Measurements from ENCODE around the gene CASZ1.

Gene CASZ1

DNA sequence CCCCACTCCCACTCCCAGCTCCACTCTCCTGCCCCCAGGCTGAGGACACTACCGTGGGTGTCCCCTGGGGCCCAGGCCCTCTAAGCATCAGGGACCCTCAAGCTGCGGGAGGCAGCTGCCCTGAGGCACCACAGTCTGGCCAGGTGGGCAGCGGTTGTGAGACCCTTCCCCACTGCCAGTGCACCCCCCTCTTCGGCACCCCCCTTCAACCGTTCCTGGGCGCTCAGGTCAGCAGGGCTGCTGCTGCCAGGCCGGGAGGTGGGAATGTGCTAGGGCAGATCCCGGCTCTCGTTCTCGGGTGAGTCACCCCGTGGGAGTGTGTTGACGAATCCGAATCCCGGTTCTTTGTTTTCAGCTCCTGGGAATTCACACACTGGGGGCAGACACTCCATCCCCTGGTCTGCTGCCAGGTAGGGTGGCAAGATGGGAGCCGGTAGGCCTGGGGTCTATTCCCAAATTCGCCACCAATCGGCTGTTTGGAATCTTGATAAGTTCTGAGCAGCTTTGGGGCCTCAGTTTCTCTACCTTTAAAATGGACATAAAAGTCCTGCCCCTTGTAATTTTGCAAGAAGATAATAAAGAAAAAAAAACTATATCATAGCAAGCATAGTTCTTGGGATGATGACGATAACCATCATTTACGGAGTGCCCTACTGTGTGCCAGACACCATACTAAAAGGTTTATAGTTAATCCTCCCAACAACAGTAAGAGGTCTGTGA is 28.5 kb upstream of the CASZ1 start:
- DNase-seq (ENCODE audit: low spot score), result peak; percentile 57

DNA sequence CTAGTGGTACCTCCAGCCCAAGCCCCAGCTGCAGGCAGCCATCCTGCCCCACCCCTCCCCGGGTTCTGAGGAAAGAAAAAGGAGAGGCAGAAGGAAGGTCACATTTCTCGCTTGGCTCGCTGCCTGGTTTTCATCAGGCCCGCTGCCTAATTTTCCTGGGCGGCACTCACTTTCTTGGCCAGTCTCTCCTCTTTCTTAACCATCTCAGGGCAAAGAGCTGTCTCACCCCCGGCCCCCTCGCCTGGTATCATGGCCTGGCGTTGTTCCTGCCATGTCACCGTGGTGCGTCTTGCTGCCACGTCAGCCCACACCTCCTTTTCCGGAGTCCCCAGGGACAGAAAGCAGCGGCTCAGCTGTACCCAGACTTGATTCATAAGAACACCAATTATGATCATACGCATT is 26.6 kb upstream of the CASZ1 start:
- DNase-seq (ENCODE audit: low spot score), result no peak

DNA sequence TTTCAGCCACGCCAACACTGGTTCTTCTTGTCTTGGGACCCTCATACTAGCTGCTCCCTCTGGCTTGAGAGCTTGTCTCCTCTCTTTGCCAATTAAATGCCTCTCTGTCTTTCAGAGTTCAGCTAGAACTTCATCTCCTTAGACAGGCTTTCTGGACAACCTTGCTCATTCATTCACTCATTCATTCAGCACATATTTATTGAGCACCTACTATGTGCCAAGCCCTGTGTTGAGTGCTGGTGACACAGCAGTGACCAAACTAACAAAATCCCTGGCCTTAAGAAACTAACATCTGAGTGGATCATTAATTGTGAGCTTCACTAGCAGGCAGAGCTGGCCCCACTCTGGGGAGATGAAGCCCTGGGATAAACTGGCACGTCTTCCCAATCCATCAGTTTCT is 24.9 kb upstream of the CASZ1 start:
- DNase-seq (ENCODE audit: low spot score), result no peak

- no peak for DNase-seq (ENCODE audit: low spot score)
Observed at GRCh38 chr1:10820422-10820821, 24.0 kb upstream of the CASZ1 start.

- DNase-seq (ENCODE audit: low spot score), result no peak
Observed at GRCh38 chr1:10819198-10819901, 22.9 kb upstream of the CASZ1 start.

DNA sequence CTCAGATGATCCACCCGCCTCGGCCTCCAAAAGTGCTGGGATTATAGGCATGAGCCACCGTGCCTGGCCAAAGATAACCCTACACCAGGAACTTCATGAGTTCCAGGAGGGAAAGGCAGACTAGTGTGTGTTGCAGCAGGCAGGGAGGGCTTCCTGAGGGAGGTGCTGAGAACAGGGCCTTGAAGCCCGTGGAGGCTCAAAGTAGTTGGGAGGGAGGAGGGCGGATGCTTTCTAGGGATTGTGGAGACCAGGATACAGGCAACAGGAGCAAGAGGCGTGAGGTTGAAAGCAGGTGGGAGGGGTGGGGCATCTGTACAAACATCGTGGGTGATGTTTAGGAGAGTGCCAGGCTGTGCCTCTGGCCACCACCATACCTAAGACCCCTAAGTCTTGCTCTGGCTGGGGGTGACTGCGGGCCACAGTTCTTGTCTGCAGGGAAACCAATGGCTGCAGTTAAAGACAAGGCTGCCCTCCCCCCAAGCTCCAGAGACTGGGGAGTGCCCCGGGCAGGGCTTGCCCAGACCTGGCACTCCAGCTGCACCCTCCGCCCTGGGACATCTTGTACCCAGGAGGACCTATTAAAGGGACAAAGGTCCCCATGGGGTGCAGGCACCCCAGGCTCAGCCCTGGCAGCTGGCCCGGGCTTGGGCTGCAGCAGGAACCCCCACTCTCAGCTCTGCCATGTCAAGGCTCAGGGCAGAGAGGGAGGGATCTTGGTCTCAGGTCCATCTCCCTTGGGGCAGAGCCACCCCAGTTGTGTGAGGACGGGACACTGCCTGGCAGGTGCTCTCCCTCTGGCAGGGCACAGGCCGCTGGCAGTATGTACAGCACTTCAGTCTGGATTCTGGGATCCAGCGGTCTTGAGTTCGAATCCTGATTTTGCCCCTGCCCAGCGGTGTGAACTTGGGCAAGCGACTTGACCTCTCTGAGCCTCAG is 22.1 kb upstream of the CASZ1 start:
- DNase-seq (ENCODE audit: low spot score), result no peak

GRCh38 chr1:10816743-10817369 is 20.4 kb upstream of the CASZ1 start:
- DNase-seq (ENCODE audit: low spot score), result no peak

DNA sequence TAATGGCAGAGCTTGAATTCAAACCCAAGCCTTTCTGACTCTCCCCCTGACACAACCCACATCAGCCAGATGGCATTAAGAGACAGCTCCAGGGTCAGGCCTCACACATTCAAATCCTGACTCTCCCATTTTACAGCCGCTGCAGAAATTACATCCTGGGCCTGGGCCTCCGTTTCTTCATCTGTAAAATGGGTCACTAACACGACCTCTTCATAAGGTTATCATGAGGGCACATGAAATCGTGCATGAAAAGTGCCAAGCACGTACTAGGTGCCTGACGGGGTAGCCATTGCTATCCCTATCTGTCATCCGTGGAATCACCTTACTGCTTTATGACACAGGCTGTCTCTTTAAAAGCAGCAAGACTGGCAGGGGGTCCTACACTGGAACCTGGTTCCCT is 19.8 kb upstream of the CASZ1 start:
- DNase-seq (ENCODE audit: low spot score), result no peak

DNA sequence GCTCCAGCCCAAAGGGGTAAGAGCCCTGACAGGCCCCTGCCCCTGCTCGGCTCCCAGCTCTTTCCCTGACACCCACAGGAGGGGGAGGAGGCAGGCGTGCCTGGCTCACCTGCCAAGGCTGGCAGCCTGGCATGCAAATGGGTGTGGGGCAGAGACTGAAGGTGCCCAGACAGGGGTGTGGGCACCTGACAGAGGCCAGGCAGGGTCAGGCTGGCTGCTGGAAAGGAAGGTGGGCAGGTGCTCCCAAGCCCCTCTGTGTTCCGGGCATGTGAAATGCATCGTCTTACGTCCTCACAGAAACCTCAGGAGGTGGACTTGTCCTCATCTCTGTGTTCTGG is 19.4 kb upstream of the CASZ1 start:
- no peak for DNase-seq (ENCODE audit: low spot score)

GRCh38 chr1:10814976-10815857 is 18.8 kb upstream of the CASZ1 start:
- DNase-seq (ENCODE audit: low spot score), result no peak

GRCh38 chr1:10814312-10814711 is 17.9 kb upstream of the CASZ1 start:
- no peak for DNase-seq (ENCODE audit: low spot score)

- DNase-seq (ENCODE audit: low spot score), result no peak
Observed at GRCh38 chr1:10813799-10814198, 17.4 kb upstream of the CASZ1 start.

GRCh38 chr1:10812387-10812915 is 16.0 kb upstream of the CASZ1 start:
- no peak for DNase-seq (ENCODE audit: low spot score)

DNA sequence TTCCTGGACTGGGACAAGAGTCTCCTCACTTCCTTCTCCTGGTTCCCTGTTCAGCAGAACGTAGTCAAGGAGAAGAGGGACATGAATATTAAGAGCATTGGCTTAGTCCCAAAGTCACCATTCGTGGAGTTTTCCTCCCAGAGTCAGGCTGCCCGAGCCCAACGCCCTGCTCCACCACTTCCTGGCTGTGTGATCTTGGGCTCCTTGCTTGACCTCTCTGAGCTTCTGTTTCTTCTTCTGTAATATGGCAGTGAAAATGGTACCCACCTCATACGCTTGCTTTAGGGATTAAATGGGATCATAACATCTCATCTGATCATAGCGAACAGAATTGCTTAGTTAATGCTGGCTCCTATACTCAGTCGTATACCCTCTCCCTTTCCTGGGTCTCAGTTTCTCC is 12.0 kb upstream of the CASZ1 start:
- DNase-seq (ENCODE audit: low spot score), result no peak

DNA sequence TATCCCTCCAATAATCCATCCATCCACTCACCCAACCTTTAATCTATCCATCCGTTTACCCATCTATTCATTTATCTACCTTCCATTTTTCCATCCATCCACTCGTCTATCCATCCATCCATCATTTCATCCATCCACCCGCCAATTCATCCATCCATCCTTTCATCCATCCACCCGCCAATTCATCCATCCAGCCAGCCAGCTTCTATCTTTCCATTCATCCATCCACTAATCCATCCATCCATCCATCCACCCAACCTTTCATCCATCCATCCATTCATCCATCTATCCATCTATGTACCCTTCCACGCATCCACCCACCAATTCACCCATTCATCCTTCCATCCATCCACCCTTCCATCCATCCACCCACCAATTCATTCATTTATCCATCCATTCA is 10.5 kb upstream of the CASZ1 start:
- DNase-seq (ENCODE audit: low spot score), result no peak

GRCh38 chr1:10803971-10804820 is 7.8 kb upstream of the CASZ1 start:
- no peak for DNase-seq (ENCODE audit: low spot score)

- DNase-seq (ENCODE audit: low spot score), result no peak
Observed at GRCh38 chr1:10802944-10803715, 6.7 kb upstream of the CASZ1 start.

GRCh38 chr1:10800778-10801177 is 4.3 kb upstream of the CASZ1 start:
- DNase-seq (ENCODE audit: low spot score), result no peak

DNA sequence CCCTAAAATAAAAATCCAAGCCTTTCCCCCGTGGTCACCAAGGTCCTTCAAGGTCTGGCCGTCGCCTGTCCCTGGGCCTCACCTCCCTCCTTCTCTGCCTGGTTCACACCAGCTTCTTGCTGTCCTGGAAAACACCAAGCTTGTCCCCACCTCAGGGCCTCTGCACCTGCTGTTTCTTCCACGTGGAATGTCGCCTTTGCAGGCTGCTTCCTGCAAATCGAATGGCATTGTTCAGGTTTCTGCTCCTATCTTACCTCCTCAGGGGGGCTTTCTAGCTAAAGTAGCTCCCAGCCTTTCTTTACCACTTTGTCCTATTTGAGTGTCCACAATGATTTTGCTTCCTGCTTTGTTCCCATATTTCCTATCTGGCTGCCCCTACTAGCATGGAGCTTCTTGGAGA is 3.3 kb upstream of the CASZ1 start:
- DNase-seq (ENCODE audit: low spot score), result no peak
